Calu3 (cell line): ENCODE data around the gene TRIM40. TPM values are rescaled to one million over a fixed set of nuclear protein-coding genes. Genes with fewer than 3 reads are reported as not detected.
"Not testable (repeated sequence)": the region's sequence is repeated elsewhere in the genome, so short reads cannot be mapped to it uniquely, and the experiment has no call there.

Source experiments
- BruUV-seq: library from RNA; stranded (reverse); fragments of 400-500 nt; replicated peaks from 2 replicates; lab custom pipeline; 2021; lab: Mats Ljungman, UMichigan
- CTCF ChIA-PET: fragments of 300-600 bp; sonication (Branson Sonifier 250); formaldehyde crosslinking; loops from one replicate; lab custom pipeline; 2022; ENCODE audit warnings: antibody characterized with exemption; lab: Charles Lee
- DNase-seq: peaks from one replicate; pipeline ENCODE4 v3.0.0; 2022
- H3K27ac Mint-ChIP-seq: one replicate; pipeline ENCODE4 v1.8.0; 2022; ENCODE audit warnings: mixed read lengths; ENCODE audit not compliant: unreplicated experiment
- H3K27me3 Mint-ChIP-seq: one replicate; pipeline ENCODE4 v1.8.0; 2022; ENCODE audit warnings: mixed read lengths; ENCODE audit not compliant: unreplicated experiment
- H3K36me3 Mint-ChIP-seq: one replicate; pipeline ENCODE4 v1.8.0; 2022; ENCODE audit warnings: mild to moderate bottlenecking, moderate library complexity, mixed read lengths; ENCODE audit not compliant: insufficient read depth, unreplicated experiment
- H3K4me1 Mint-ChIP-seq: one replicate; pipeline ENCODE4 v1.8.0; 2022; ENCODE audit warnings: mild to moderate bottlenecking, low read depth, mixed read lengths; ENCODE audit not compliant: unreplicated experiment
- H3K4me3 Mint-ChIP-seq: one replicate; pipeline ENCODE4 v1.8.0; 2022; ENCODE audit warnings: mild to moderate bottlenecking, low read depth, moderate library complexity, mixed read lengths; ENCODE audit not compliant: unreplicated experiment
- H3K9me3 Mint-ChIP-seq: one replicate; pipeline ENCODE4 v1.8.0; 2022; ENCODE audit warnings: low read depth, mixed read lengths; ENCODE audit not compliant: unreplicated experiment
- CTCF ChIP-seq: fragments of 200-600 bp; IDR thresholded peaks from one replicate; pipeline ENCODE4 v1.8.0; 2022; ENCODE audit warnings: antibody characterized with exemption; ENCODE audit not compliant: unreplicated experiment
- intact Hi-C: fragments of 100-400 bp; cut with micrococcal nuclease; formaldehyde crosslinking; loops from one replicate; pipeline ENCODE4 v1.10.0; 2022; ENCODE audit not compliant: unreplicated experiment
- total RNA-seq: library from RNA; stranded (reverse); gene quantifications from 2 replicates; pipeline ENCODE4 v1.2.3, GENCODE V29; 2022

TRIM40 gene
- total RNA-seq, 1 experiment from 2014 or later, result not detected

GRCh38 chr6:30112402-30112994 lies 23.4 kb upstream of the TRIM40 start:
- H3K4me3 Mint-ChIP-seq, result peak overlapping the region; percentile 70
- TSS peak; percentile 80 for BruUV-seq
- peak overlapping the region; percentile 73 for H3K27ac Mint-ChIP-seq
- DNase-seq, result peak; percentile 41
- no peaks in the 10 kb centered on the region for H3K27me3 Mint-ChIP-seq
- H3K4me1 Mint-ChIP-seq, result peaks cover 34% of the 10 kb centered on the region
- intact Hi-C loops, result no loop called here
- no peaks in the 10 kb centered on the region for H3K9me3 Mint-ChIP-seq
- CTCF ChIA-PET, result interaction anchor here (0.7 to 5.1 kb wide), 8 partner anchors 9 to 287 kb away, joined by 3 to 31 read pairs (median 4); partner anchors contain the start of gene HLA-A
- peaks cover 63% of the 10 kb centered on the region for H3K36me3 Mint-ChIP-seq
- no peak for TF ChIP-seq CTCF

- intact Hi-C loops, result loop anchor here (1.0 kb wide), 2 partner anchors 10 to 18 kb away; no protein-coding TSS in a partner anchor
- DNase-seq, result peak; percentile 77
- no peak for TF ChIP-seq CTCF
- peaks cover 56% of the 10 kb centered on the region for H3K36me3 Mint-ChIP-seq
- BruUV-seq, result no TSS peak
- H3K4me3 Mint-ChIP-seq, result peak within 1 kb of the TSS; percentile 70
- peak within 1 kb of the TSS; percentile 73 for H3K27ac Mint-ChIP-seq
- CTCF ChIA-PET, result interaction anchor here (0.7 to 5.1 kb wide), 6 partner anchors 9 to 286 kb away, joined by 3 to 31 read pairs (median 5); no protein-coding TSS in a partner anchor
- H3K4me1 Mint-ChIP-seq, result peaks cover 27% of the 10 kb centered on the region
- no peaks in the 10 kb centered on the region for H3K9me3 Mint-ChIP-seq
- H3K27me3 Mint-ChIP-seq, result no peaks in the 10 kb centered on the region
Observed at GRCh38 chr6:30113003-30113759, 22.8 kb upstream of the TRIM40 start, which contains the start of gene TRIM31. Gene TRIM31 (minus strand): TSS chr6:30113090. CDS start chr6:30112805, 285 bp downstream.

- intact Hi-C loops, result loop anchor here (1.0 kb wide), 2 partner anchors 11 to 17 kb away; no protein-coding TSS in a partner anchor
- CTCF ChIA-PET, result interaction anchor here (1.8 to 5.1 kb wide), 2 partner anchors 9 to 16 kb away, joined by 7 to 31 read pairs; no protein-coding TSS in a partner anchor
- H3K36me3 Mint-ChIP-seq, result peaks cover 50% of the 10 kb centered on the region
- BruUV-seq, result no TSS peak
- peak overlapping the region; percentile 73 for H3K27ac Mint-ChIP-seq
- H3K9me3 Mint-ChIP-seq, result no peaks in the 10 kb centered on the region
- no peak for TF ChIP-seq CTCF
- no peaks in the 10 kb centered on the region for H3K27me3 Mint-ChIP-seq
- peak overlapping the region; percentile 70 for H3K4me3 Mint-ChIP-seq
- DNase-seq, result no peak
- H3K4me1 Mint-ChIP-seq, result peaks cover 25% of the 10 kb centered on the region
Observed at GRCh38 chr6:30113841-30114240, 22.1 kb upstream of the TRIM40 start.

- Mint-ChIP-seq H3K27me3 (no peaks in the 10 kb centered on the region), H3K36me3 (peaks cover 34% of the 10 kb centered on the region), H3K9me3 (no peaks in the 10 kb centered on the region), H3K4me1 (peaks cover 38% of the 10 kb centered on the region), H3K27ac (no peak overlapping the region), H3K4me3 (no peak overlapping the region)
- no peak for TF ChIP-seq CTCF
- CTCF ChIA-PET, result interaction anchor here (0.7 to 1.7 kb wide), 2 partner anchors 15 to 142 kb away, joined by 3 to 4 read pairs; no protein-coding TSS in a partner anchor
- BruUV-seq, result no TSS peak
- no peak for DNase-seq
- intact Hi-C loops, result no loop called here
Observed at GRCh38 chr6:30116724-30117123, 19.2 kb upstream of the TRIM40 start.

- not testable (repeated sequence) for BruUV-seq, DNase-seq
- H3K4me1 Mint-ChIP-seq, result peaks cover 50% of the 10 kb centered on the region
Observed at GRCh38 chr6:30118691-30119090, 17.2 kb upstream of the TRIM40 start.

More at GRCh38 chr6:30118691-30119090, 17.2 kb upstream of the TRIM40 start:
- H3K4me3 Mint-ChIP-seq, H3K9me3 Mint-ChIP-seq, H3K27me3 Mint-ChIP-seq, intact Hi-C loops: not testable (repeated sequence)
- H3K27ac Mint-ChIP-seq, result peak overlapping the region; percentile 22
- H3K36me3 Mint-ChIP-seq, result peaks cover 14% of the 10 kb centered on the region
- CTCF ChIA-PET, result interaction anchor here (0.6 to 1.3 kb wide), 2 partner anchors 11 to 327 kb away, joined by 5 to 6 read pairs; no protein-coding TSS in a partner anchor
